Raji (cell line): ENCODE measurements around the gene PCTP.

ENCODE experiments used
- POLR2A ChIP-seq: IDR thresholded peaks from 2 replicates; pipeline ENCODE4 v1.6.1; 2011; ENCODE audit warnings: low read depth, low read length, control low read depth; ENCODE audit not compliant: insufficient read depth

Gene PCTP

DNA sequence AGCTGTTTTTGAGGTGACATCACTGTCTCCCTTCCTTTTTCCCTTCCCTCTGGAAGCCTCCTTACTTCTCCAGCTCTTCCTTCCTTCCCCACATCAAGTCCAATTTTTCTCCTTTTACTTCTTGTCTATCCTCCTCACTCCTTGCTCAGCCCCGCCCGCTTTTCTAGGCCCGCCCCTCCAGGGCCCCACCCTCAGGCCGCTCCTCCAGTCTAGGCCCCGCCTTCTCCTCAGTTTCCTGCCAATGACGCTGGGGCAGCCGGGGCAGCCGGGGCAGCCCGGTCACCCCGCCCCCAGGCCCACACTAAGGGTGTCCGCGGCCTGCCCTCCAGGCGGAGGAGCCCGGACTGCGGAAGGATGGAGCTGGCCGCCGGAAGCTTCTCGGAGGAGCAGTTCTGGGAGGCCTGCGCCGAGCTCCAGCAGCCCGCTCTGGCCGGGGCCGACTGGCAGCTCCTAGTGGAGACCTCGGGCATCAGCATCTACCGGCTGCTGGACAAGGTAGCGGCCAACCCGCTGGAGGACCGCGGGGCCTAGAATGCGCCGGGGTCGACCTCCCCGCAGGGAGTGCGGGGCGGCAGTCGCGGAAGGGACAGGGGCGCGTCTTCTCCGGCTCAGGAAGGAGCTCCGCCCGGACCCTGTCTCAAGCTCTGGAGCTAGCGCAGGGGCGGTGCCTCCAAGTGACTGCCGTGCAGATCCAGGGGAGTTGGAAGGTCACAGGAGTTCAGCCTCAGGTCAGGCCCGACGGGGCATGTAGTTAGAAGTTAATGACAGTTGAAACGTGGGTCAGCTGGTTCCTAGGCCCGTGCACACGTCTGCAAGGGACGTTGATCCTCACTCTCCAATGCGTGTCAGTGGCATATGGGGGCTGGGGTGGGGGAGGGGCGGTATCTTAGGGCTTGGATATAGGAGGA, at the start of gene PCTP:
Gene PCTP (plus strand): TSS at position 302 of the 908 bp plus-strand sequence. CDS start 53 bp downstream, at position 355.
- TF ChIP-seq POLR2A = 0 out of 2 replicates have a peak, but pooled peaks have one; percentile 20

DNA sequence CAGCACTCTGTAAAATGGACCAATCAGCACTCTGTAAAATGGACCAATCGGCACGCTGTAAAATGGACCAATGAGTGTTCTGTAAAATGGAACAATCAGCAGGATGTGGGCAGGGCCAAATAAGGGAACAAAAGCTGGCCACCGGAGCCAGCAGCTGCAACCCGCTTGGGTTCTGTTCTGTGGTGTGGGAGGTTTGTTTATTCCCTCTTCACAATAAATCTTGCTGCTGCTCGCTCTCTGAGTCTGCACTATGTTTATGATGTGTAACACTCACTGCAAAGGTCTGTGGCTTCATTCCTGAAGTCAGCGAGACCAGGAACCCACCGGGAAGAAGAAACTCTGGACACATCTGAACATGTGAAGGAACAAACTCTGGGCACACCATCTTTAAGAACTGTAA, 48.7 kb upstream of the PCTP start:
- TF ChIP-seq POLR2A = no peak

DNA sequence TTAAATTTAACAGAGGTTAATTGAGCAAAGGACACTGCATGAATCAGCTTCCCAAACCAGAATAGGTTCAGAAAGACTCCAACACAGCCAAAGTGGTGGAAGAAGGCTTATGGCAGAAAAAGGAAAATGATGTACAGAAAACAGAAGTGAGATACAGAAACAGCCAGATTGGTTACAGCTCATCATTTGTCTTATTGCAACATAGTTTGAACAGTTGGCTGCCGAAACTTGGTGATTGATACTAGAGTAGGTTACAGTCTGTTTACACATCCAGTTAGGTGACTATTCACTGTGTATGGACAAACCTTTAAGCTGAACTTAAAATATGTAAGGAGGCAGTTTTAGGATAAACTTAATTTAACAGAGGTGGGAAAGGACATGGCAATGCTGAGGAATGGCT, 46.5 kb upstream of the PCTP start:
- no peak for TF ChIP-seq POLR2A

DNA sequence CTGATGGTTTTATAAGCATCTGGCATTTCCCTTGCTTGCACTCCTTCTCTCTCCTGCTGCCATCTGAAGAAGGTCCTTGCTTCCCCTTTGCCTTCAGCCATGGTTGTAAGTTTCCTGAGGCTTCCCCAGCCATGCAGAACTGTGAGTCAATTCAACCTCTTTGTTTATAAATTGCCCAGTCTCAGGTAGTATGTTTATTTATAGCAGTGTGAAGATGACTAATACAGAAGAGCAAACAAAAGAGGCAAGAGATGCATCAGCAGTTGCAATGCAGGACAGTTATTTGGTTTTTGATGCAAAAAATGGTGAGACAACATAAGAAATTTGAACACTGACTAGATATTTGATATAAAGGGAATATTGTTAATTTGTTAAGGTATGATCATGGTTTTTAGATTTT, 45.0 kb upstream of the PCTP start:
- TF ChIP-seq POLR2A = no peak

DNA sequence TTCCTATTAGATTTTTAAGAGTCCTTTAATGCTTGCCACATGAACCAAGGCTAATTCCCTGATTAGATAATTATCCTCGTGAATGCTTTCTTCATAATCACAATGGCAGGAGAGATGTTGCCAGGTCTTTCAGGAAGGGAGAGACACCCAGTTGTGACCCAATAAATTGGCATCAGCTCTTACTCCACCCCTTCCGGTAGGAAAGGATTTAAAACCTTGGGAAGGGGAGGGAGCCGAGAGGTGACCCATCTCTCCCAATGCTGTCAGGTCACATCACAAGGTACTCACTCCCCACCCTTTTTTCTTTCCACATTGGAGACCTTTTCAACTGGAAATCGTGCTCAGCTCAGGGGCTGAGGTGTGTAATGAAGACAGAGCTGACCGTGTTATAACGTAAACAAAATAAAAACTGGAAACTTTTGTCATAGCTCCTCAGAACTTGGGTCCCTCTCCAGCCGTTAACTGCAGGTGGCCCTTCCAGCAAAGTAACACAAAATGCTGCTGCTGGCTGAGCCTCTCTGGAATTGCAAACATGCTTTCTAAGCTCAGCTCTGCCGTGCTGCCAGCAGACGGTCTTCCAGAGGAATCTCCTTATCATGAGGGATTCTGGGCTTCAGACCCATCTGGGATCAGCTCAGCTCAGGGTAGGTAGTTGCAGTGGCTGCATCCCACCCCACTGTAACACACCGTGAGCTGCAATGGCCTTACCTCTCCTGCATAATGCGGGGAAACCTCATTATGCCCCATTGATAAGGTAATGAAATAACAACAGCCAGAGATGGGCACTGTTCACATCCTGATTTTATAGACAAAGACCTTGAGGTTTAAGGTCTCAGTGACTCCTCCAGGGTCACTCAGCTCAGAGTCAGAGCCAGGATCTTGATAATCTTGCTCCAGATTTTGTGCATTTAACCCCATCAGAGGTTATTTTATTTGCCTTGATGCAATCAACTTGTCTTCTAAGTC, 43.8 kb upstream of the PCTP start:
- TF ChIP-seq POLR2A = no peak

DNA sequence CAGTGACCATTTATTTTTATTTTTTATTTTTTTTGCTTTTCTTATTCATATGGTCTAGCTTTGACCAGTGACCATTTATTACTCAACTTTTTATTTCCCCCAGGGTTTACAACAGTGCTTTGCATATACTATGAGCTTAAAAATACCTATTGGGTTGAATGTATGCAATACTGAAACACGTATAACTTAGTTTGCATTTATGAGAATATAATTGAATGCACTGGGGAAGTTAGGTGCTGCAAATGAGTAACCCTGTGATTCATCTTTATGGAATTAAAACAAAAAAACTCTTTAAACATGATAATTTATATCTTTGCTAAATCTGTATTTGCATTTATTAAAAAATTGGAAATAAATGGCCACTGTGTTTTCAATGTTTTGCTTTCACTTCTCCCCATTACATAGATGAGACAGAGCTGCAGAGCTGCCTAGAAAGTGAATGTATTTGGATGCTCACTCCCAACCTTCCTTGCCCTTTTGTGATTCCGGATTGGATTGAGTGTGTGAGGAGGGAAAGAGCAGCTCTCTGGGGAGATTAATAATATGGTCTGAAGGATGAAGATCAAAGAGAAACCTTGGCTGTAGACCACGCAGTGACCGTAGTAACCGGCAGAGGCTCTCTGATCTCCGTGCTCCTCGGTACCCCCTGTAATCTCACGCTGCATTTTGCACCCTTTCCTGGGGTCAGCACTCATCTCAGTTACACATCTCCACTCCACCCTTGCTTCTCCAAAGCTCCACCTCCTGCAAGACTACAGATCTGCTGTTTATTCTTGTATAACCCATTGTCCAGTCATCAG, 42.5 kb upstream of the PCTP start:
- no peak for TF ChIP-seq POLR2A

DNA sequence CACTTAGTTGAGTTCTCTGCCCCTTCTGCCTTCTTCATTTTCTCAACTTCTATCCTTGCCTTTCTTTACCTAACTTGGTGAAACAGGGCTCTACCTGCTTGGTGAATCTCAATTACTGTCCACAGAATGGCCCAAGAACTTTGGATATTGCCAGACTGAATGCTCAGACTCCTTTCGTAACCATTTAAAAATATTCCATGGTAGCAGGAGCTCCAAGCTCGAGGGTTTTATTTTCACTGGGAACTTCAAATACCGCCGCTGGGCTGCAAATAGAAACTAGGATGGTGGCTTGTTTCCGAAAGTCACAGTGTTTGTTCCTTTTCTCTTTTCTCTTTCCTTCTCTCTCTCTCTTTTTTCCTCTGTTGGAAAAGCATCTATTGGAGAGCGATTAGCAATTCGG, 41.4 kb upstream of the PCTP start:
- no peak for TF ChIP-seq POLR2A

DNA sequence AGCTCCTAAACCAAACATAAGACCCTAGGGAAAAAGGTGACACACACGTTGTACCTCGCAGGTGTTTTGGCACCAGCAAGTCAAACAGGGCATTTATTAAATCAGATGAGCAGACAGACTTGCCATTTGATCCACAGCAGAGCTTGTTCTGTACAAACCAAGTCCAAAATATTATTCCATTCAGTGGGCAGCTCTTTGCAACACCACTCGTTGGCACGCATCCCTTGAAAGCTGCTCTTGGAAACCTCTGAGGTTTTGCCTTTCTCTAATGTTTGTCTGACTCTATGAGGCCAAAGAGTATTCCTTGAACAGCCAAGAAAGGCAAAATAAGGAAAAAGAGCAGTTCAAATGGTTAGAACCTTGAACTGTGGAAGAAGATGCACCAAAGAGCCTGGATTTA, 40.9 kb upstream of the PCTP start:
- TF ChIP-seq POLR2A = no peak

DNA sequence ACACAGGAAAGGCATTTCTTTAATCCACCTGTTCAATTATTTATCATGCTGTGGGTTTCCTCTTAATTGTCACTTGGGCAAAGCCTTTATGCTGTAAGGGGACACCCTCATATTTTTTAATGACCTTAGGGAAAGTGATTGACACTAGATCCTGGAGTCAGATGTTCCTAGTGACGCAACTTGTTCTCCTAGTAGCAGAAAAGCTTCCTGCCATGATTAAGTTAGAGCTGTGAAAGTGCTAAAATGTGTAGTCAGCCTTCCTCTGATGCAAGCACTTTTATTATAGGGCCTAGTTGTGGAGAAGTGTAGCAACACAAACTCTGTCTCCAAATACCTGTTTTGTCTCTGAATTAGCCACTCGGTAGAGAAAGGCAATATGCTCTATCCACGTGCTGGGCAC, 40.4 kb upstream of the PCTP start:
- no peak for TF ChIP-seq POLR2A

DNA sequence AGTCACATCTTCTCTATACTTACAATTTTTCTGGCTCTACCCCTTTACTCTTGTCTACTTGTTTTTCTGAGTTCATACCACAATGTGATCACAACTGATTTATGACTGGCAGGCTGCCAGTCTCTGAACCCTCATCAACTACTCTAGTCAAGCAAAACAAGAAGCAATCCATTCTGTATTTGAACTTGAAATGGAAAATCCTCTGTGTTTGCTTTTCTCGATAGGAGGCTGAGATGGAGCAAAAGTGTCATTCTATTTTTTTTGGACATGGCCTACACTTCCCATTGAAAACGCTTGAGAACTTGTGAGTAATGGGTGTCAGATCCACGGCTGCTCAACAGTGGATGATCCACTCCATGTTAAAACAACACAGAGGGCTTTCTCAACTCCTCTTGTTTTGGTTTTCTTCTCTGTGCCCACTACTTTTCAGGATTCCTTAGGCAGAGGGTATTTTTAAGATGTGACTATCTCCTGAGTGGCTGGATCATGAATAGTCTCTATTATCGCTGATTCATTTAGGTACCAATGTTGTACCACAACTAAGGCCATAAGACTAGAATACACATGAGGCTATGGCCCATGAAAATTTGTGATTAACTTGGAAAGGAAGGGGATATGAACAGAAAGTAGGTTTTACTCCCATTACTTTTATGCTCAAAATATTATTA, 39.9 kb upstream of the PCTP start:
- no peak for TF ChIP-seq POLR2A

DNA sequence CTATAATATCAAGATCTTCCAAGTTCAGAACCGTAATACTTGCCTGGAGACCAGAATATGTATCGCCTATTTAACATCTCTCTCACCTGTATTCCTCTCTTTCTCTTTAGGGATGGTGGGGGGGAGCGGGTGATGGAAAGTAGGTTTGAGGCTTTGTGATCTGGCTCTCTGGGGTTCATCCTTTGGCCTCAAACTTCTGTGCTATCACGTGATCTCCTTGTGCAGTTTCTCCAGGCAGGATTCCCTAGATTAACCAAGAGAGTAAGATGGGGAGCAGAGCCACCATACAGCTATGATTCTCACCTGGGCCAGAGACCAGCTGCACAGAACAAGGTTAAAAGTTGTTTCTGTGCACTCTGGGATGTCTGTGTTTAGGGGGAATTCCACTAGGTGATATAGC, 33.4 kb upstream of the PCTP start:
- no peak for TF ChIP-seq POLR2A

DNA sequence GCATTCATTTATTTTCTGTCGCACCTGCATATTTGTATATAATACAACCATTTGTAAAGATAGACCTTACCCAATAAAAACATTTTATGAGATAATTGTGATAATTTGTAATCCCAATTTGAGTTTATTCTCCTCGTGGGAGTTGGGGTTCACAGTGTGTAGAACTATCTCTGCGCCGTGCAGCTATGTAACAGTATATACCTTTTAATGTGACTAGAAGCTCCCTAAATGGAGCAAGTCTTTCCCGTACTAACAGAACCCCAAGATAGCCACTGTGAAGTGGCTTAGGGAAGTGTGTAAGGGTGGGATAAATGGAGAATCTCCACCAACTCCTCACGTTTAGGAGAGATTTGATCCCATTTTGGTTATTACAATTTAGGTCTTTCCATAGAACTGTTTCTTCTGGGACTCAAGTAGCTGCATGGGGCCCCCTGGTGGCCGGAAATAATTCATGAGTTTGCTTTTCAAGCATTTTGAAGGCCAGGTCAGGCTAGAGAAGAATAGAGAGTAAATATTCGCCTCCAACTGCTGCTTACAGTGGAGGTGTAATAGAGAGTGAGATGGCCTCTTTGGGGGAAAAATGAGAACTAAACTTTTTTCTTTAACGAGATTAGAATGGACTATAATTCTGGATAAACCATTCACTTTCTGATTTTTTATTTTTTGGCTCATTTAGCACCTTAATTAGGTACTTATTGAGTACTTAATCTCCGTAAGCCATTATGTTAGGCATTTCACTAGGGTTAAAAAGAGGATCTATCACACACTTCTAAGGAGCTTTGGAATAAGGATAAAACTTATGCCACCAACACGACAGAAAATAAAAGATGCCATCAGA, 32.7 kb upstream of the PCTP start:
- TF ChIP-seq POLR2A = no peak
